GM18511 (cell line): Measurements from ENCODE around the gene IKBKE.
"Not testable (repeated sequence)": the region's sequence is repeated elsewhere in the genome, so short reads cannot be mapped to it uniquely, and the experiment has no call there.

Experiments used
- ATAC-seq: cut with Tn5 transposase; IDR thresholded peaks from one replicate; pipeline ENCODE4 v1.9.1; 2021; ENCODE audit warnings: mild to moderate bottlenecking, moderate library complexity; ENCODE audit not compliant: unreplicated experiment

Gene IKBKE

GRCh38 chr1:206472454-206472853 is 2.2 kb downstream of the IKBKE start:
- ATAC-seq: no peak

DNA sequence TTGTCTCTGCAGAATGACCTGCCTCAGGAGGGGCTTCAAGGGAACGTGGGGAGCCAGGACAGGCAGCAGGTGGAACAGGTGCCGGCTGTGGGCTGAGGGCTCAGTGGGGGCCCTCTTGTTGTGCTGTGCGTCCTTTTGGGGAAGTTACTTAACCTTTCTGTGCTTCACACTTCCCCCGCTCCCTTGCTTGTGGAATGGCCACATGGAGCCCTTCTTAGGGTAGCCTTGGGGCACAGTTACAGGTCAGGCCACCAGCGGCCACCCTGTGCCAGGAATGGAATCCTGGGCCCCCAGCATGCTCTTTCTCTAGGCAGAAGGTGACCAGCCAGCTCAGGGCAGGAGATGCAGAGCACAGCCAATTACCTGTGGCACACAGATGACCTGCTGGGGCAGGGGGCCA is 2.6 kb downstream of the IKBKE start:
- no peak for ATAC-seq

- no peak for ATAC-seq
Observed at GRCh38 chr1:206476058-206476457, 5.8 kb downstream of the IKBKE start.

GRCh38 chr1:206476591-206476990 is 6.3 kb downstream of the IKBKE start:
- ATAC-seq: no peak

- ATAC-seq: no peak
Observed at GRCh38 chr1:206477110-206477509, 6.8 kb downstream of the IKBKE start.

DNA sequence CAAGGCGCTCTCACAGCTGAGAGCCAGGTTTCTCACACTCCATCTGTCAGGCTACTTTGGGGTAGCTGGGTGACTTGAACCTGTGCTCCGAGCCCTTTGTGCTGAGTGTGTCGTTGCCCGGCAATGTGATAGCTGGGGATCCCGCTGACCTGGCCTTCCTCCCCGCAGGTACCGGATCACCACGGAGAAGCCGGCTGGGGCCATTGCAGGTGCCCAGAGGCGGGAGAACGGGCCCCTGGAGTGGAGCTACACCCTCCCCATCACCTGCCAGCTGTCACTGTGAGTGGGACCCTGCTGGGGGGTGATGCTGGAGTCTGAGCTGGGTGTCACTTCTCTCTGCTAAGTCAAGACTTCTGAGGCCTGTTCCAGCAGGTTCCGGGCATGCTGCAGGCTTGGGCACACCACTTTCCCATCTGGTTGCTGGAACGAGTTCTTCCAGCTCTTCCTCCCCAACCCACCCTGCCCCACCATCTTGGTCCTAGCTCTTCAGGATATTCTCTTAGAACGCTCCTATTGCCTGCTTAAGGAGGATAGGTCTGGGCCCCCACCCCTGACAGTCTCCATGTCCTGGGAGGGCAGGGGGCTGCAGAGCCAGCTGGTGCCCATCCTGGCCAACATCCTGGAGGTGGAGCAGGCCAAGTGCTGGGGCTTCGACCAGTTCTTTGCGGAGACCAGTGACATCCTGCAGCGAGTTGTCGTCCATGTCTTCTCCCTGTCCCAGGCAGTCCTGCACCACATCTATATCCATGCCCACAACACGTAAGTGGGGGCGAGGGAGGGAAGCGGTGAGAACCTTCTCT is 7.5 kb downstream of the IKBKE start:
- no peak for ATAC-seq

DNA sequence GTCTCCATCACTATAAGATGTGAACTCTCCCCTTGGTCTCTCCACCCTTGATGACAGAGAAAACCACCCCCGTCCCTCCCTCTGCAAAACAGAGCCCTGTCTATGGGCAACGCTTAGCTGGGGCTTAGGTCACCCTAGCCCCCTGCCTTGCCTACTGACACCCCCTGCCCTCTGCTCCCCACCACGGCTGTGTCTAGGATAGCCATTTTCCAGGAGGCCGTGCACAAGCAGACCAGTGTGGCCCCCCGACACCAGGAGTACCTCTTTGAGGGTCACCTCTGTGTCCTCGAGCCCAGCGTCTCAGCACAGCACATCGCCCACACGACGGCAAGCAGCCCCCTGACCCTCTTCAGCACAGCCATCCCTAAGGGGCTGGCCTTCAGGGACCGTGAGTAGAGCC is 8.5 kb downstream of the IKBKE start:
- no peak for ATAC-seq

- ATAC-seq: no peak
Observed at GRCh38 chr1:206479183-206480125, 9.2 kb downstream of the IKBKE start.

DNA sequence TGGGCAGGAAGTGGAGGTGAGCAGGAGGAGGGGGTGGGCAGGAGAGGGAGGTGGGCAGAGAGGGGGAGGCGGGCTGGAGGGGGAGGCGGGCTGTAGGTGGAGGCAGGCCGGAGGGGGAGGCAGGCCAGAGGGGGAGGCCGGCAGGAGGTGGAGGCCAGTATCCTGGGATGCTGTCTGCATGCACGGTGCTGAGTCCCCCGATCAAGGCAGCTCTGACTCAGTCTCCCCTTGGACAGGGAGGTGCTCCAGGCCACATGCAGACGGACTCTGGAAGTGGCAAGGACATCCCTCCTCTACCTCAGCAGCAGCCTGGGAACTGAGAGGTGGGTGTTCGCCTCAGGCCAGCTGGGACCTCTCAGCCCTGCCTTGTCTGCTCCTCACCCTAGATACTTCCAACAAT is 9.9 kb downstream of the IKBKE start:
- ATAC-seq: no peak

GRCh38 chr1:206482611-206483010 is 12.3 kb downstream of the IKBKE start:
- ATAC-seq: no peak

- ATAC-seq: not testable (repeated sequence)
Observed at GRCh38 chr1:206483864-206484263, 13.6 kb downstream of the IKBKE start.

- ATAC-seq: no peak
Observed at GRCh38 chr1:206484901-206485300, 14.6 kb downstream of the IKBKE start.

DNA sequence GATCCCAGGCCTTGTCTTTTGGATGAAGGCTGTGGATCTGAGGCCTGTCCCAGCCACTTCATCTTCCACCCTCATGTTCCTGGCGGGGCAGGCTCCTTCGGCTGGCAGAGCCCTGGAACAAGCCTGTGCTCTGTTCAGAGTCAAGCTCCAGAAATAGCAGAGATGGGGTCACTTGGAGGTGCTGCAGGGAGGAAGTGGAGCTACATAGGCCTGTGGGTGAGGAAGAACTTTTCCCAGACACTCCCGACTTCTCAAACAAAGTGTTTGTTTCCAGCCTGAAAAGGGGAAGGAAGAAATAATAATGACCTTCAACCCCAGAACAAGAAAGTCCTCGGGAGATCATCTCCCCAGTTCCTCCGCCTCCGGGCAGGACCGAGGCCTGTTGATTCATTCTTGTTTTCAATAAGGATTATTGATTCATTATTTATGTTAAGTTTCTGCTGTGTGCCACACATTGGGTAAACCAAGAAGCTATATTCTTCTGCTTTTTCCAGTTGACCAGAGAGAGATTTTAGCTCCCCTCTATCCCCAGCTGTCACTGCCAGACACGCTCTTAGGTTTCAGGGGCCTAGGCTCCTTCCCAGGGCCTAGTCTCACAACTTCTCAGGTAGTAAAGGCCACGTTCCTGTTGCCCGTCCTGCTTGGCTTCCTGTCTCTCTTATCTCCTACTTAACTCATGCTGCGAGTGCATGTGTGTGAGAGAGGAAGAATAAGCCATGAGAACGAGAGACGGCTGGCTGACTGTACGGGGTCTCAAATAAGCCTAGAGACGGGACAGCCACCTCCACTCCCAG is 16.9 kb downstream of the IKBKE start:
- ATAC-seq: no peak

DNA sequence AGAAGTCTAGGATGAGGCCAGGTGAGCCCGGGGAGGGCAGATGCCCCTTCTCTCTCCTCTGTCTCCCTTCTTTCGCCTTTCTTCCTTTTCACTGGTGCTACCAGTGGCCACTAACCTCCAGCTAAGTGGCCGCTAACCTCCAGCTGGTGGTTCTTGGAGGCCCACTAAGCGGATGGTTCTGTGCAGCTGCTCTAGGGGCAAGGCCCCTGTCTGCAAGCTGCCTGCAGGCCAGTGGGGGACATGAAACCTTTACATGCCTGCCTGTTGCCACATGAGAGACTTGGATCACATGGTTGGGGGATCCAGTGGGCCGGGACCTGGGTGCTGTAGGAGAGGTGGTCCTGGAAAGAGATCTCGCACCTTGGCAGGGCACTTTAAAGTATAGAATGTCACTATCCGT is 17.7 kb downstream of the IKBKE start:
- ATAC-seq: no peak

DNA sequence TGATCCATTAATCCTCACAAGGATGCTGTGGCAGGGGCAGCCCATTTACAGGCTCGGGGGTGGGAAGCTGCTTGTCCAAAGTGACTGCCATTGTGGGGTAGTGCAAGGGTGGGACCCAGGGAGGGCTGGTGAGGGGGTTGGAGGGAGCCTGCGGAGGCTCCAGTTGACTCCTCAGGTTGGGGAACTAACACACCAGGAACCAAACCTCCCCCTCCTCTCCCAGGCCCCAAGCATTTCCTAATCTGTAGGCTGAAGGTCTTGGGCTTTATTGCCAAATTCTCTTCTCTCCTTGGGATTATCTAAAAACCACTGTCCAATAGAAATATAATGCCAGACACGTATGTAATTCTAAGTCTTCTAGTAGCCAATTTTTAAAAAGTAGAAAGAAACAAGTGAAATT is 18.2 kb downstream of the IKBKE start:
- ATAC-seq: no peak

GRCh38 chr1:206489980-206490770 is 19.9 kb downstream of the IKBKE start:
- no peak for ATAC-seq

DNA sequence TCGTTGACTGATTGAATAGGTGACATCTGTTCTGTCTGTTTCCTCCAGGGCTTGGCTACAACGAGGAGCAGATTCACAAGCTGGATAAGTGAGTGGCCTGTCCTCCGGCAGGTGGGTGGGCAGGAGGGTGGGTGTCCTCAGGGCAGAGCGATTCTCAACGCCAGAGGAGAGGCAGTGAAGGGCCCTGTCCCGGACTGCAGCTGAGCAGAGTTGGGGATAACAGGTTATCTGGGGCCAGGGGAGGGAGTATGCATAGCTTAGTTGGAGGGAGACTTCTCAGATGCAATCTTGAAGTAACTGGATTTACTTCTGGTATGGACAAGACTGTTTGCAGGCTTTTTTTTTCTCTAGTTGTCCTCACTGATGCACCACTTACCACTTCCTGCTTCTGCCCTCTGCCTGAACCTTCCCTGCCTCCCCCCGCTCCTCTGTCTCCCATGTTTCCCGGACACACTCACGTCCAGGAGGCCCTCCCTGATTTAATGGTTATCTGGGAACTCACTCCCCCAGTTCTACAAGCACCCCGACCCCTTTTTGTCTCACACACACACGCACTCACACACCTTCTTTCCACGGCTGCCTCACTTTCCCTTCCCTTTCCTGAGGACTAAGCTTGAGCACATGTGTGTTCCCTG is 20.6 kb downstream of the IKBKE start:
- ATAC-seq: no peak

DNA sequence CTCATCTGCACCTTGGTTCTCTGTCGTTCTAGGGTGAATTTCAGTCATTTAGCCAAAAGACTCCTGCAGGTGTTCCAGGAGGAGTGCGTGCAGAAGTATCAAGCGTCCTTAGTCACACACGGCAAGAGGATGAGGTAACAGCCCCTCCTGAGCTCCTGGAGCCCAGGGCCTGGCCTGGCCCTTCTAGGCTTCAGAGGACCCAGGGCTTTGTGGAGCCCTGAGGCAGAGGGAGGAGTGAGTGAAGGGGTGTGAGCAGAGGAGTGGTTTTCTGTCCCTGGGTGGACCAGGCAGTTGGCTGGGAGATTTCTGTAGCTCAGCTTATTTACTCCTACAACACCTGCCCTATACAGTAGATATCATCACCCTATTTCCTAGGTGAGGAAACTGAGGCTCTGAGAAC is 21.3 kb downstream of the IKBKE start:
- no peak for ATAC-seq

DNA sequence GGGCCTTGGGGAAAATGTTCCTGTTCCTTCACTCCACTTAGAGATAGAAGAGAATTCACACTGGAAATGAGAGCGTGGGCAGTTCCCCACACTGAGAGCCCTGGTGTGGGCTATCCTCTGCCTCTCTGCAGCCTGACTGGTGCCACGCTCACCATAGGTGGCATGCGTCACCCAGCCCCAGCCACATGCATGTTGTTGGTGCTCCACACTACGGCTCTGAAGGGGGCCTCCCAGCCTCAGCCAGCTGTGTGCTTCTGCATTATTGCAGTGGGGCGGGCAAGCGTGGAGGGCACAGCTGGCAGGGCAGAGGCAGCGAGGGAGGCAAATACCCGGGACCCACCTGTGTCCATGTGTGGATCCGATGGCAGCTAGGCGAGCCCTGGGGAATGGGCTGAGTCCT is 22.3 kb downstream of the IKBKE start:
- ATAC-seq: no peak

DNA sequence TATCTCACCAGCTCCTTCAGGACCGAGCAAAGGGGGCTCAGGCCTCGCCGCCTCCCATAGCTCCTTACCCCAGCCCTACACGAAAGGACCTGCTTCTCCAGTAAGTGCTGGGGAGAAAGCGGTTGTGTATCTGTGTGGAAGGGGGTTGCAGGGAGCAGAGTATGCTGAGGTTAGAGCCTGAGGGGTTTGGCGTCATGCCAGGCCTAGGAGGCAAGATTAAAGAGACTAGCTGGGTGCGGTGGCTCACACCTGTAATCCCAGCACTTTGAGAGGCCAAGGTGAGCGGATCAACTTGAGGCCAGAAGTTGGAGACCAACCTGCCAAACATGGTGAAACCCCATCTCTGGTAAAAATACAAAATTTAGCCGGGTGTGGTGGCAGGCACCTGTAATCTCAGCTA is 23.0 kb downstream of the IKBKE start:
- ATAC-seq: no peak
